22Rv1 (cell line): ENCODE results near the gene FOXP1.

Source experiments
- H3K27ac ChIP-seq: fragments of 450-650 bp; 2 replicates; pipeline ENCODE4 v1.5.1; 2017
- ZFX ChIP-seq: fragments of 450-650 bp; IDR thresholded peaks from 2 replicates; pipeline ENCODE4 v1.6.1; 2017; ENCODE audit warnings: antibody characterized with exemption, borderline replicate concordance
- TF ChIP-seq, protein P1 (sequence below): fragments of 450-650 bp; IDR thresholded peaks from 2 replicates; pipeline ENCODE4 v1.5.1; 2017; ENCODE audit warnings: mild to moderate bottlenecking

The FOXP1 gene

DNA sequence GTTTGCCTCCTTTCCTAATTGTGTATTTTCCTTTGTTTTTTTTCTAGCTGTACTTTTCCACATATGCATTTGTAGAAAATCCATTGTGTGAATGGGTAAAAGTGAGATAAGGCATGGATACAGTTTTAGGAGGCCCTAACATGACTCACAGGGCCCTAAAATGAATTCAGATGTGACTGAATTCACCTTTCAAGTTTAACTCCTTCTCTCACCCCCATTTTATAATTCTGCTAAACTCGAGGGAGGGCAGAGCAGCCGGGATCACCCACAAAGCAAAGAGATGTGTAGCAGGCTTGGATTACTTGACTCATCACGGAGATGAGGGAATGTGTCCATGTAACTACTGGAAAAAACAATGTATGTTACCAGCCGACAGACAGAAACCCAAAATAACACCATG lies 59.9 kb downstream of the FOXP1 start:
- no peak overlapping the region for H3K27ac ChIP-seq
- no peak for TF ChIP-seq ZFX
- TF ChIP-seq, protein P1, sequence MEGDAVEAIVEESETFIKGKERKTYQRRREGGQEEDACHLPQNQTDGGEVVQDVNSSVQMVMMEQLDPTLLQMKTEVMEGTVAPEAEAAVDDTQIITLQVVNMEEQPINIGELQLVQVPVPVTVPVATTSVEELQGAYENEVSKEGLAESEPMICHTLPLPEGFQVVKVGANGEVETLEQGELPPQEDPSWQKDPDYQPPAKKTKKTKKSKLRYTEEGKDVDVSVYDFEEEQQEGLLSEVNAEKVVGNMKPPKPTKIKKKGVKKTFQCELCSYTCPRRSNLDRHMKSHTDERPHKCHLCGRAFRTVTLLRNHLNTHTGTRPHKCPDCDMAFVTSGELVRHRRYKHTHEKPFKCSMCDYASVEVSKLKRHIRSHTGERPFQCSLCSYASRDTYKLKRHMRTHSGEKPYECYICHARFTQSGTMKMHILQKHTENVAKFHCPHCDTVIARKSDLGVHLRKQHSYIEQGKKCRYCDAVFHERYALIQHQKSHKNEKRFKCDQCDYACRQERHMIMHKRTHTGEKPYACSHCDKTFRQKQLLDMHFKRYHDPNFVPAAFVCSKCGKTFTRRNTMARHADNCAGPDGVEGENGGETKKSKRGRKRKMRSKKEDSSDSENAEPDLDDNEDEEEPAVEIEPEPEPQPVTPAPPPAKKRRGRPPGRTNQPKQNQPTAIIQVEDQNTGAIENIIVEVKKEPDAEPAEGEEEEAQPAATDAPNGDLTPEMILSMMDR, result no peak

DNA sequence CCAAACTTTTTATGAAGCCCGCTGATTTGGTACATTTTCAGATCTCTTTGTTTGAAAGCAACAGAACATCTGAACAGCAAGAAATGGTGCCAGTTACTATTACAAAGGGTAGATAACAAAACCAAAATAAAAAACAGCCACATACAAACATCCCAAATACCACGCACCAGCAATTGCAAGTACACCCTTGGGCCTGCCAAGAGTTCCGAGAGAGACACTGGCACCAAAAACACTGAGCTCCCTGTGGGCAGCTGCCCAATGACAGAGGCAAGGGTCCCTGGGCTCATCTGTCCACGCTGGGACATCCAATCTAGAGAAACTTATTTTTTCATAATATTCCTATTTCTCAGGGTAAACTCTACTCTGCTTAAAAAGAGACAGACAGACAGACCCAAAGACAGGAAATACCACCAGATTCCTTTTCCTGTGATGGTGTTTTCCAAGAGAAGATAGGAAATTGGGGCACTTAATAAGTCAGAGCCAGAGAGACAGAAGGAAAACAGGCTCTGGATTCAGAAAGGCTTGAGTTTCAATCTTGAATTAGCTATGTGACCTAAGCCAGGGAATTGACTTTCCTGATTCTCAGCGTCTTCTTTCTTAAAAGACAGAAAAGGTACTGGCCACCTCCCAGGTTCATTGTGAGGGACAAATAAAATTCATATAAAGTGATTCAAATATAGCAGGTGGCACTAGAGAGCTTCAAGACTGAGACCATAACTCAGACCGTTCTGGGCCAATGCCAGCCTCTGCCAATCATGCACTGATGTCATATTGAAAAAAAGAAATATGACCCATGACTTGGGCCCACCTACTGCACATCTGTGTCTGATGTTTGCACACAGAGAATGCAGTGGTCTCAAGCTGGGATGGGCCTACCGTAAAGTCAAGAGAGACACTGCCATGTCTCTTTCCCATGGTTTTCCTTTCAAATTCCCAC lies 61.3 kb downstream of the FOXP1 start:
- no peak for TF ChIP-seq ZFX
- TF ChIP-seq, protein P1, result no peak
- no peak overlapping the region for H3K27ac ChIP-seq

DNA sequence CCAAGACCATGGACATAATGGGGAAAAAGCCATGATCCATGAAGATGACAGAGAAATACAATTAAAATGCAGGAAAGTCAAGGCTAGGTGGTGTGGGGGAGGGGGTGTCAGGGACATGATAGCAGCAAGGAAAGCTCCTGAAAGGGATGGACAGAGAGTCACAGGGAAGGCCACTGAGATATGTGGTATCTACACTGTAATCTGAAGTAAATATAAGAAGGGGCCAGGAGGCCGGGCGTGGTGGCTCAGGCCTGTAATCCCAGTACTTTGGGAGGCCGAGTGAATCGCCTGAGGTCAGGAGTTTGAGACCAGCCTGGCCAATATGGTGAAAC lies 62.5 kb downstream of the FOXP1 start:
- TF ChIP-seq ZFX, result no peak
- TF ChIP-seq, protein P1, result no peak
- no peak overlapping the region for H3K27ac ChIP-seq

DNA sequence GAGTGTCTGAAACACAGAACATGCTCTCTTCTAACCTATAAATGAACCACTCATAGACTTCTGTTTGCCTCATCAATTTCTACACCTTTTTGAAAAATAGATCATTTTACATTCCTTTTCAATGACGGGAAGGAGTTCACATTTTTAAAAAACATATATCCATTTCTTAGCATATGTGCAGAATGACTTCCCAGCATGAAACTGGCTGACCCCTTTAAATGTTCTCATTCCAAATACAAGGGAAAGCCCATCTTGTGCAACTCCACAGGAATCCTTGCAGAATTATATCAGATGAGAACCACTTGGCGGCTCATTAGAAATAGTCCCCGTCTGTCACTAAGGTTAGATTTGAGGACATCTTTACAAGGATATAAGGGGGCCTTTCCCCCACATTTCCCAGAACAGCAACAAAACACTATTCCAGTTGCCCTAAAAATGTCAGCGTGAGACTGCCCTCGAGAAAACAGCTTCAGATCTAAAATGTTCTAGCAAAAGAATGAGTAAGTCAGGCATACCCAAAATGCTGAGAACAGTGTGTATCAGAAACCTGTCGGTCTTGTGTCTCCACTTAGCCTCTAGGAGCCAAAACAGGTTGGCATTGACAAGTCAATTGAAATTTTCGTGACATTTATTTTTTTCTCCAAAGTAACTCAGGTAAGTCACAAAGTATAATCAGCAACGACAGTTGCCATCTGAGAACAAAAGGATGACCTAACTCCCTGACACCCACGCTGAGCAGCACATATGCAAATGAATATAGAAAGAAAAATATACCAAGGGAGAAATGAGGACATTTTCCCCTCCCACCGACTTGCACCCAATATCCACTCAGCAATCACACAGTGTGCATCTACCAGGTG lies 63.1 kb downstream of the FOXP1 start:
- no peak for TF ChIP-seq ZFX
- TF ChIP-seq, protein P1, result no peak
- no peak overlapping the region for H3K27ac ChIP-seq

DNA sequence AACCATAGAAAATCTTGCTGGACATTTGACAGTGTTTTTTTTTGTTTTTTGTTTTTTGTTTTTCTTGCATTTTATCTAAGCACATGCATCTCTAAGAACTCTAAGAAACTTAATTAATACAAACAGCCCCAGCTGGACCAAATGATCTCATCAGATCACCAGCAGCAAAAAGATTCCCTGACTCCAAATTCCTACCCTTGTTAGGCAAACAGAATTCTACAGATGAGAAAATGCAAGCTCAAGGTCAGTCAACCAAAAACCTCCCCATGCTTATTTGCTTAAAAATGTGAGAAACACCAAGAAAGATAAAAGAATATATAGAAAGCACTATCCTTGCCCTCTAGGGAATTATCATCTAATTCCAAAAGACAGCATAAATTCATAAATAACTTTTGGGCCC lies 65.4 kb downstream of the FOXP1 start:
- no peak overlapping the region for H3K27ac ChIP-seq
- no peak for TF ChIP-seq ZFX
- TF ChIP-seq, protein P1, result no peak

DNA sequence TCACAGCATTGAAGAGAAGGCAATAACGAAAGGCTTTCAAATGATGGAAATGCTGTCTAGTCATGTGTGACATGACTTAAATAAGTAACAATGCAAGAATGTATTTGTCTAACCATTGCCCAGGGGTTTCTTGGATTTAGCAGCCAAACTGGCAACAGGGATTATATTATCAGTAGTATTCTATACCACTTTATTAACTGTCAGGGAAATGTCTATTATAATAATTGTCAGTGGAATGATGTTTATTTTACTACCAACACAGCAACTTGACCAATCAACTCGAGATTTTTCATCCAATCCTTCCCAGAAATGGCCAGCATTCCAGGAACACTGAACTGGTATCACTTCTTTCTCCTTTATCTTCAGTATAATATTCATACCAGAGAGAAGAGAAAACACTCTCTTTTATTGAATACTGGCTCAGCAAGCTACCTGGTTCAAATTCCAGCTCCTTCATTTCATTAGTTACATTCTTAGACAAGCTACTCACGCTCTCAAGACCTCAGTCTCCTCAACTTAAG lies 66.2 kb downstream of the FOXP1 start:
- TF ChIP-seq, protein P1, result no peak
- TF ChIP-seq ZFX, result no peak
- H3K27ac ChIP-seq, result no peak overlapping the region
